Mammary epithelial cell (primary cell): Measurements from ENCODE around the gene B4GALNT3.

Source experiments
- EZH2 ChIP-seq: IDR thresholded peaks from 2 replicates; pipeline ENCODE4 v1.6.1; 2012; ENCODE audit warnings: low read length, inconsistent platforms, borderline replicate concordance
- TF ChIP-seq, protein P1 (sequence below), 2 donors: IDR thresholded peaks in 1 of 2; conservative IDR thresholded peaks in 1 of 2; 2 replicates each; pipeline ENCODE4 v1.5.1; 2011 to 2012; ENCODE audit warnings: inconsistent platforms in 2 of 2, low read length in 2 of 2, mild to moderate bottlenecking in 2 of 2, control low read depth in 1 of 2, low read depth in 1 of 2; ENCODE audit not compliant: insufficient read depth in 1 of 2; ENCODE audit errors: extremely low read depth in 1 of 2

DNA sequence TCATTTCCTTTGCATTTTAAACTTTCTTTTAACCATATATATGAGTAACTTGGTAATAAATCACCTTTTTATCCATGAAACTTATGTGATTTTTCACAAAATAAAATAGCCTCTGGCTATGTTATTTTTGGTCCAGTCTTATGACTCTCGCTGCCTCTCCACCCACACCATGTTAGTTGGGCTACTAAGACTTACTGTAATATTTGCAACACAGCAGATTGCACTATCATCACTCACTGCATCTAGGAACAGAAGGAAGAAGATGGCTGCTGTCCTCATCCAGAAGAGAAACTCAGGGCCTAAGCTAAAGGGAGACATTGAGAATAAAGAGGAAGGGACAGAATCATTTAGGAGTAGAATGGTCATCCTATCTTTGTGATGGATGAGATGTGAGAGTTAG is 12.6 kb upstream of the B4GALNT3 start:
- TF ChIP-seq, protein P1, sequence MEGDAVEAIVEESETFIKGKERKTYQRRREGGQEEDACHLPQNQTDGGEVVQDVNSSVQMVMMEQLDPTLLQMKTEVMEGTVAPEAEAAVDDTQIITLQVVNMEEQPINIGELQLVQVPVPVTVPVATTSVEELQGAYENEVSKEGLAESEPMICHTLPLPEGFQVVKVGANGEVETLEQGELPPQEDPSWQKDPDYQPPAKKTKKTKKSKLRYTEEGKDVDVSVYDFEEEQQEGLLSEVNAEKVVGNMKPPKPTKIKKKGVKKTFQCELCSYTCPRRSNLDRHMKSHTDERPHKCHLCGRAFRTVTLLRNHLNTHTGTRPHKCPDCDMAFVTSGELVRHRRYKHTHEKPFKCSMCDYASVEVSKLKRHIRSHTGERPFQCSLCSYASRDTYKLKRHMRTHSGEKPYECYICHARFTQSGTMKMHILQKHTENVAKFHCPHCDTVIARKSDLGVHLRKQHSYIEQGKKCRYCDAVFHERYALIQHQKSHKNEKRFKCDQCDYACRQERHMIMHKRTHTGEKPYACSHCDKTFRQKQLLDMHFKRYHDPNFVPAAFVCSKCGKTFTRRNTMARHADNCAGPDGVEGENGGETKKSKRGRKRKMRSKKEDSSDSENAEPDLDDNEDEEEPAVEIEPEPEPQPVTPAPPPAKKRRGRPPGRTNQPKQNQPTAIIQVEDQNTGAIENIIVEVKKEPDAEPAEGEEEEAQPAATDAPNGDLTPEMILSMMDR (conservative IDR thresholded peaks at IDR 0.05 in 1 of 2, IDR thresholded peaks at IDR 0.05 in 1 of 2; ENCODE audit: extremely low read depth in 1 of 2, insufficient read depth in 1 of 2, low read depth in 1 of 2, low read length in 2 of 2): no peak
- no peak for TF ChIP-seq EZH2
